GM12874 (cell line): Measurements from ENCODE around the gene C21orf58.

ENCODE experiments used
- CTCF ChIP-seq: IDR thresholded peaks from 2 replicates; pipeline ENCODE4 v1.5.1; 2011; ENCODE audit warnings: low read depth, mild to moderate bottlenecking, control low read depth, low read length, moderate library complexity; ENCODE audit not compliant: insufficient read depth

The C21orf58 gene

GRCh38 chr21:46357335-46357604 lies 33.6 kb upstream of the C21orf58 start:
- TF ChIP-seq CTCF, result no peak

GRCh38 chr21:46356494-46357334 lies 33.0 kb upstream of the C21orf58 start:
- no peak for TF ChIP-seq CTCF

- no peak for TF ChIP-seq CTCF
These were observed 32.3 kb upstream of the C21orf58 start for GRCh38 chr21:46356005-46356338.

- no peak for TF ChIP-seq CTCF
These were observed 31.7 kb upstream of the C21orf58 start for GRCh38 chr21:46355161-46356004.

- no peak for TF ChIP-seq CTCF
These were observed 30.8 kb upstream of the C21orf58 start for GRCh38 chr21:46354518-46354917.

GRCh38 chr21:46354046-46354445 lies 30.4 kb upstream of the C21orf58 start:
- TF ChIP-seq CTCF, result no peak

GRCh38 chr21:46352913-46353312 lies 29.2 kb upstream of the C21orf58 start:
- TF ChIP-seq CTCF, result no peak
